Melanocyte of skin (primary cell): Measurements from ENCODE around the gene CFC1. TPM values are rescaled to one million over a fixed set of nuclear protein-coding genes. Genes with fewer than 3 reads are reported as not detected.

Source experiments
- small RNA-seq, 2 donors: library from RNA; depleted of rRNA; stranded (forward); fragments of <200 nt; gene quantifications; one replicate each; pipeline ENCODE3, GENCODE V24; 2012
- total RNA-seq, 2 donors: library from RNA; depleted of rRNA; stranded (reverse); fragments of >200 nt; gene quantifications; 2 replicates each; pipeline ENCODE4 v1.2.3, GENCODE V29; 2012

Gene CFC1
- total RNA-seq, result not detected

GRCh38 chr2:130599393-130599792 lies at the start of gene CFC1:
TSS of gene CFC1 (minus strand) at chr2:130599575. CDS start at chr2:130599287, 288 bp downstream.

GRCh38 chr2:130611140-130611539 lies 11.8 kb upstream of the CFC1 start, which contains the start of gene POTEJ:
TSS of gene POTEJ (plus strand) at chr2:130611440. CDS start at chr2:130611533, 93 bp downstream.

Small RNA genes lying within 50 kb of the gene (small RNA-seq; reads per million reads assigned to genes)
- gene RF00017, result 0 reads per million in 2 donors
- gene RNU6-848P, result 0 reads per million in 2 donors

Other genes starting within 250 kb of the CFC1 start
- gene PTPN18, start 243.5 kb downstream of the CFC1 start, total RNA-seq, result 10 to 100 TPM; 30.6 to 33.4 TPM
- not detected for gene POTEI, start 90.2 kb downstream of the CFC1 start, total RNA-seq
- not detected for gene CFC1B, start 78.4 kb downstream of the CFC1 start, total RNA-seq
- not detected for gene POTEJ, start 11.9 kb upstream of the CFC1 start, total RNA-seq
- gene GPR148, start 129.5 kb upstream of the CFC1 start, total RNA-seq, result not detected
- gene AMER3, start 156.0 kb upstream of the CFC1 start, total RNA-seq, result not detected
- 1 to 10 TPM; 2.0 to 3.8 TPM for gene ARHGEF4, start 237.3 kb upstream of the CFC1 start, total RNA-seq